B cell (primary cell): ENCODE data around the gene LRRC4. TPM values are rescaled to one million over a fixed set of nuclear protein-coding genes. Genes with fewer than 3 reads are reported as not detected.

Experiments
- ATAC-seq: fragments of 200-7000 bp; cut with Tn5 transposase; one replicate; pipeline ENCODE4 v1.10.0; 2021; ENCODE audit warnings: low read depth, mild to moderate bottlenecking, moderate number of reproducible peaks, moderate library complexity
- CTCF ChIA-PET: fragments of 350-600 bp; sonication (Branson Sonifier 250); formaldehyde crosslinking; loops from one replicate; lab custom pipeline; 2021; ENCODE audit warnings: antibody characterized with exemption, inconsistent platforms; lab: Charles Lee
- POLR2A ChIA-PET: fragments of 350-600 bp; sonication (Branson Sonifier 250); formaldehyde crosslinking; loops from one replicate; lab custom pipeline; 2021; ENCODE audit warnings: antibody characterized with exemption; lab: Charles Lee
- DNase-seq: peaks from one replicate; pipeline ENCODE4 v3.0.0; 2013
- H2AFZ ChIP-seq: 2 replicates; pipeline ENCODE4 v1.6.1; 2012; ENCODE audit warnings: mild to moderate bottlenecking, low read depth, low read length; ENCODE audit not compliant: insufficient read depth, poor library complexity, severe bottlenecking
- H3K27ac ChIP-seq, 2 donors: 1 replicate in 1 of 2; 2 replicates in 1 of 2; pipeline ENCODE4 v1.5.1; 2012 to 2013; ENCODE audit warnings: low read length in 2 of 2, mild to moderate bottlenecking in 2 of 2, moderate library complexity in 1 of 2
- H3K27me3 ChIP-seq, 4 experiments: fragments of 200-600 bp in 1 of 4; sonication (generic) in 1 of 4; replicated peaks in 1 of 4; 1 replicate in 2 of 4; 2 replicates in 2 of 4; pipeline versions ENCODE4 v1.6.1 to v1.7.0; 2013 to 2016; ENCODE audit warnings: low read length in 3 of 4, mild to moderate bottlenecking in 2 of 4, mixed read lengths in 1 of 4, moderate library complexity in 1 of 4; ENCODE audit not compliant: insufficient read depth in 4 of 4, control insufficient read depth in 3 of 4; ENCODE audit errors: control extremely low read depth in 1 of 4
- H3K36me3 ChIP-seq, 2 experiments: replicated peaks in 1 of 2; 1 replicate in 1 of 2; 2 replicates in 1 of 2; pipeline versions ENCODE4 v1.6.1 to v1.7.1; 2013; ENCODE audit warnings: low read length in 1 of 2; ENCODE audit not compliant: insufficient read depth in 2 of 2, control insufficient read depth in 1 of 2; ENCODE audit errors: control extremely low read depth in 1 of 2, extremely low read depth in 1 of 2
- H3K4me1 ChIP-seq, 2 donors: fragments of 200-600 bp in 1 of 2; sonication (generic) in 1 of 2; 1 replicate in 1 of 2; 2 replicates in 1 of 2; pipeline versions ENCODE4 v1.5.1 to v1.6.1; 2013 to 2017; ENCODE audit warnings: low read length in 2 of 2; ENCODE audit not compliant: control insufficient read depth in 2 of 2, insufficient read depth in 2 of 2
- H3K4me2 ChIP-seq: replicated peaks from 2 replicates; pipeline ENCODE3; 2012; ENCODE audit warnings: mild to moderate bottlenecking, low read depth, low read length; ENCODE audit not compliant: poor library complexity, severe bottlenecking
- H3K4me3 ChIP-seq, 5 experiments: fragments of 200-600 bp in 1 of 5; sonication (generic) in 1 of 5; 1 replicate in 3 of 5; 2 replicates in 2 of 5; pipeline versions ENCODE4 v1.5.1 to v1.7.0; 2011 to 2016; ENCODE audit warnings: low read length in 4 of 5, mild to moderate bottlenecking in 4 of 5, low read depth in 2 of 5, control low read depth in 1 of 5, moderate library complexity in 1 of 5; ENCODE audit not compliant: insufficient read depth in 1 of 5; ENCODE audit errors: control extremely low read depth in 1 of 5, extremely low read depth in 1 of 5
- H3K79me2 ChIP-seq: fragments of 200-600 bp; sonication (generic); one replicate; pipeline ENCODE4 v1.6.0; 2016; ENCODE audit warnings: low read length; ENCODE audit not compliant: control insufficient read depth, insufficient read depth
- H3K9ac ChIP-seq: fragments of 200-600 bp; sonication (generic); 2 replicates; pipeline ENCODE4 v1.6.1; 2017; ENCODE audit warnings: mild to moderate bottlenecking, low read length, moderate library complexity
- H3K9me3 ChIP-seq, 3 donors: one replicate each; pipeline versions ENCODE4 v1.6.1 to v1.7.1; 2013; ENCODE audit warnings: low read length in 2 of 3; ENCODE audit not compliant: control insufficient read depth in 2 of 3, insufficient read depth in 1 of 3; ENCODE audit errors: control extremely low read depth in 1 of 3
- H4K20me1 ChIP-seq: 2 replicates; pipeline ENCODE4 v1.6.0; 2012; ENCODE audit warnings: mild to moderate bottlenecking, low read length; ENCODE audit not compliant: insufficient read depth, control insufficient read depth, poor library complexity, severe bottlenecking
- H3K27ac Mint-ChIP-seq: one replicate; pipeline ENCODE4 v1.8.0; 2021; ENCODE audit warnings: mixed read lengths
- H3K27me3 Mint-ChIP-seq: one replicate; pipeline ENCODE4 v1.8.0; 2021; ENCODE audit warnings: mixed read lengths
- H3K4me1 Mint-ChIP-seq: one replicate; pipeline ENCODE4 v1.8.0; 2021; ENCODE audit warnings: mixed read lengths
- H3K4me3 Mint-ChIP-seq: one replicate; pipeline ENCODE4 v1.8.0; 2021; ENCODE audit warnings: mixed read lengths
- H3K9me3 Mint-ChIP-seq: one replicate; pipeline ENCODE4 v1.8.0; 2022; ENCODE audit warnings: mixed read lengths; ENCODE audit not compliant: insufficient read depth
- CTCF ChIP-seq: fragments of 200-600 bp; IDR thresholded peaks from one replicate; pipeline ENCODE4 v1.8.0; 2022; ENCODE audit warnings: antibody characterized with exemption, mild to moderate bottlenecking
- EZH2 ChIP-seq: IDR thresholded peaks from 2 replicates; pipeline ENCODE4 v1.6.1; 2012; ENCODE audit warnings: borderline replicate concordance, low read depth, mild to moderate bottlenecking, moderate library complexity, low read length; ENCODE audit not compliant: insufficient read depth, poor library complexity, severe bottlenecking
- WGBS: methylation state at CpG from one replicate; pipeline ENCODE4 v1.1.5; 2013; ENCODE audit warnings: missing lambda C conversion rate; ENCODE audit not compliant: insufficient coverage; 5-methylcytosine and 5-hydroxymethylcytosine counted together
- intact Hi-C: fragments of 100-400 bp; cut with micrococcal nuclease; formaldehyde crosslinking; loops from one replicate; pipeline ENCODE4 v1.10.0; 2022
- polyA plus RNA-seq: library from polyadenylated mRNA; depleted of rRNA; stranded (reverse); fragments of >200 nt; gene quantifications from 2 replicates; pipeline ENCODE4 v1.2.3, GENCODE V29; 2012
- total RNA-seq, 2 donors: library from RNA; stranded (reverse); fragments of 120-200 nt in 1 of 2; gene quantifications; 1 replicate in 1 of 2; 2 replicates in 1 of 2; pipeline versions ENCODE4 v1.2.3 to v1.2.4, GENCODE V29; 2013 to 2022

Gene LRRC4
- total and polyA plus RNA-seq, 2 donors (not counting 1 experiment from before 2014, with no cell fraction given), result 0.98 to 1.2 TPM

- ATAC-seq (no peak), DNase-seq (no peak)
- no peaks in the 10 kb centered on the region for H3K4me1 Mint-ChIP-seq
- TF ChIP-seq EZH2 (no peak), CTCF (no peak)
- no peak overlapping the region for H3K27ac ChIP-seq
- H2AFZ ChIP-seq, result no peak overlapping the region
- intact Hi-C loops, result no loop called here
- no peak overlapping the region for H3K4me3 ChIP-seq
- H3K9me3 Mint-ChIP-seq, result no peaks in the 10 kb centered on the region
- H3K79me2 ChIP-seq, result no peaks in the 10 kb centered on the region
- H3K27me3 ChIP-seq, result no peaks in the 10 kb centered on the region
- H3K4me3 Mint-ChIP-seq, result no peak overlapping the region
- POLR2A ChIA-PET, result no interaction called here
- H4K20me1 ChIP-seq, result no peaks in the 10 kb centered on the region
- H3K27ac Mint-ChIP-seq, result no peak overlapping the region
- H3K4me2 ChIP-seq, result no peak overlapping the region
- 94% methylated on average over 19 of the region's 19 CpGs for WGBS
- CTCF ChIA-PET, result no interaction called here
- no peaks in the 10 kb centered on the region for H3K4me1 ChIP-seq
- H3K9me3 ChIP-seq, result no peaks in the 10 kb centered on the region
- peaks cover 0 to 40% of the 10 kb centered on the region in 2 experiments for H3K36me3 ChIP-seq
- H3K9ac ChIP-seq, result no peak overlapping the region
- no peaks in the 10 kb centered on the region for H3K27me3 Mint-ChIP-seq
Observed at GRCh38 chr7:128074336-128074735, 43.1 kb upstream of the LRRC4 start.

DNA sequence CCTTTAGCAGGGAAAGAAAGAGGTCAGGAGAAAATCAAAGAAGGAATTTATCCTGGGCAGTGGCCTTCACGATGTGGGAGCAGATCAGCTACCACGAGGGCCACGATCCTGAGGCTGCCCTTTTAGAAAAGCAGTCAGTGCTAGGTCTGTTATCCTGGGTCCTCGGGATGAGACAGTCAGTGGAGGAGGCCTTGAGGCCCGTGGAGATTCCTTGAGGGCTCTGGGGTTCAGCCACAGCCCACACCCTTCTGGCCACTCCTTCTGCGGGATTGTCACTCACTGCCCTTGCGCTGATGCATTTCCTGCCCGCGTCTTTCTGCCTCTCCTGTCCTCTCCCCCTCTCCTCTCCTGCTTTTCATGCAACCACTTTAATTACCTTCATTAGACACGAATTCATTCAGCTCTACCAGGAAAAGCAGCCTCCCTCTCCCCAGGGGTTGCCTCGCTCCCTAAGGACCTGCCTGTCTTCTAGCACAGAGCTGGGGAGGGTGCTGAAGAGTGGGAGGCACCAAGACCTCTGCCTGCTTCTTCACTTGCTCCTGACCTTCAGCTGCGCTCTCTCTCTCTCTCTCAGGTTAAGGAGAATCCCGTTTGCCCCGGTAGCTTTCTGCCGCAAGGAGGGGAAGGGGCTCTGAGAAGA is 42.6 kb upstream of the LRRC4 start:
- WGBS, result 97% methylated on average over 12 of the region's 15 CpGs
- Histone ChIP-seq H2AFZ (no peak overlapping the region), H3K9ac (no peak overlapping the region), H3K4me1 (no peaks in the 10 kb centered on the region), H3K36me3 (peaks cover 0 to 36% of the 10 kb centered on the region in 2 experiments), H3K4me3 (no peak overlapping the region), H3K9me3 (no peaks in the 10 kb centered on the region), H3K27me3 (no peaks in the 10 kb centered on the region), H3K79me2 (no peaks in the 10 kb centered on the region), H3K4me2 (no peak overlapping the region), H3K27ac (no peak overlapping the region), H4K20me1 (no peaks in the 10 kb centered on the region)
- Mint-ChIP-seq H3K9me3 (no peaks in the 10 kb centered on the region), H3K4me1 (no peaks in the 10 kb centered on the region), H3K27me3 (no peaks in the 10 kb centered on the region), H3K4me3 (no peak overlapping the region), H3K27ac (no peak overlapping the region)
- no peak for ATAC-seq
- CTCF ChIA-PET, result interaction anchor here (1.0 kb wide), 1 partner anchor 366 kb away, joined by 3 read pairs; no protein-coding TSS in a partner anchor
- intact Hi-C loops, result no loop called here
- no peak for TF ChIP-seq CTCF
- no peak for TF ChIP-seq EZH2
- POLR2A ChIA-PET, result no interaction called here
- no peak for DNase-seq
